GM23338 (cell line): ENCODE results near the gene ZPR1. TPM values are rescaled to one million over a fixed set of nuclear protein-coding genes. Genes with fewer than 3 reads are reported as not detected.

ENCODE experiments used
- ATAC-seq: fragments of 200-7000 bp; cut with Tn5 transposase; 3 replicates; pipeline ENCODE4 v1.9.1; 2020
- DNase-seq: peaks from one replicate; pipeline ENCODE4 v3.0.0-alpha.2; 2015; ENCODE audit warnings: low spot score
- H2AFZ ChIP-seq: fragments of 200-600 bp; sonication (generic); 2 replicates; pipeline ENCODE4 v1.8.0; 2016; ENCODE audit warnings: antibody characterized with exemption, mild to moderate bottlenecking, moderate library complexity
- H3F3A ChIP-seq: fragments of 200-600 bp; sonication (generic); replicated peaks from 2 replicates; pipeline ENCODE4 v1.8.0; 2017; ENCODE audit warnings: antibody characterized with exemption, mixed run types, low read depth
- H3K27ac ChIP-seq: fragments of 200-600 bp; sonication (generic); 2 replicates; pipeline ENCODE4 v1.6.1; 2016; ENCODE audit warnings: low read depth
- H3K27me3 ChIP-seq: fragments of 200-600 bp; sonication (generic); 2 replicates; pipeline ENCODE4 v1.8.0; 2016; ENCODE audit warnings: mild to moderate bottlenecking, mixed run types, moderate library complexity; ENCODE audit not compliant: insufficient read depth
- H3K36me3 ChIP-seq: fragments of 200-600 bp; sonication (generic); 2 replicates; pipeline ENCODE4 v1.8.0; 2016; ENCODE audit warnings: mild to moderate bottlenecking; ENCODE audit not compliant: insufficient read depth
- H3K4me1 ChIP-seq: fragments of 200-600 bp; sonication (generic); 2 replicates; pipeline ENCODE4 v1.8.0; 2016; ENCODE audit warnings: mild to moderate bottlenecking, moderate library complexity; ENCODE audit not compliant: insufficient read depth
- H3K4me2 ChIP-seq: fragments of 200-600 bp; sonication (generic); 2 replicates; pipeline ENCODE4 v1.7.1; 2017; ENCODE audit warnings: mixed run types
- H3K4me3 ChIP-seq: fragments of 200-600 bp; sonication (generic); 2 replicates; pipeline ENCODE4 v1.6.1; 2016; ENCODE audit warnings: mixed run types
- H3K79me2 ChIP-seq: fragments of 200-600 bp; sonication (generic); replicated peaks from 2 replicates; pipeline ENCODE4 v1.8.0; 2017; ENCODE audit warnings: mild to moderate bottlenecking; ENCODE audit not compliant: insufficient read depth
- H3K9me2 ChIP-seq: fragments of 200-600 bp; sonication (generic); 2 replicates; pipeline ENCODE4 v1.8.0; 2017; ENCODE audit not compliant: insufficient read depth
- H4K20me1 ChIP-seq: fragments of 200-600 bp; sonication (generic); replicated peaks from 2 replicates; pipeline ENCODE4 v1.8.0; 2017; ENCODE audit warnings: mild to moderate bottlenecking; ENCODE audit not compliant: insufficient read depth
- H3K27ac Mint-ChIP-seq: 2 replicates; pipeline ENCODE4 v1.8.0; 2020; ENCODE audit warnings: inconsistent platforms, mild to moderate bottlenecking, moderate library complexity, mixed read lengths
- H3K27me3 Mint-ChIP-seq: 3 replicates; pipeline ENCODE4 v1.8.0; 2022; ENCODE audit warnings: low read depth, mild to moderate bottlenecking, moderate library complexity, mixed read lengths, inconsistent platforms; ENCODE audit not compliant: insufficient read depth, poor library complexity
- H3K36me3 Mint-ChIP-seq: 3 replicates; pipeline ENCODE4 v1.8.0; 2021; ENCODE audit warnings: low read depth, mild to moderate bottlenecking, inconsistent platforms, moderate library complexity, mixed read lengths
- H3K4me1 Mint-ChIP-seq: 3 replicates; pipeline ENCODE4 v1.8.0; 2020; ENCODE audit warnings: mild to moderate bottlenecking, inconsistent platforms, mixed read lengths
- H3K4me3 Mint-ChIP-seq: 3 replicates; pipeline ENCODE4 v1.8.0; 2021; ENCODE audit warnings: moderate library complexity, mild to moderate bottlenecking, inconsistent platforms, mixed read lengths
- H3K9me3 Mint-ChIP-seq: 3 replicates; pipeline ENCODE4 v1.8.0; 2020; ENCODE audit warnings: moderate library complexity, mild to moderate bottlenecking, inconsistent platforms, mixed read lengths
- CREB1 ChIP-seq: fragments of 250-450 bp; sonication (Bioruptor Pico); IDR thresholded peaks from 2 replicates; pipeline ENCODE4 v1.5.0; 2020; ENCODE audit warnings: low read depth, mild to moderate bottlenecking, moderate library complexity
- CTCF ChIP-seq, 2 experiments: fragments of 200-600 bp in 1 of 2; sonication (generic) in 1 of 2; conservative IDR thresholded peaks; 2 replicates each; pipeline versions ENCODE4 v1.5.1 to v1.6.1; 2016 to 2017; ENCODE audit warnings: antibody characterized with exemption in 2 of 2, low read depth in 2 of 2, mild to moderate bottlenecking in 2 of 2, moderate library complexity in 1 of 2
- ETS1 ChIP-seq: IDR thresholded peaks from 2 replicates; pipeline ENCODE4 v1.6.1; 2016; ENCODE audit warnings: antibody characterized with exemption
- EZH2 ChIP-seq: fragments of 200-600 bp; sonication (generic); IDR thresholded peaks from one replicate; pipeline ENCODE4 v1.8.0; 2017; ENCODE audit warnings: antibody characterized with exemption, mild to moderate bottlenecking, low read depth; ENCODE audit not compliant: unreplicated experiment
- JUNB ChIP-seq: IDR thresholded peaks from one replicate; pipeline ENCODE4 v1.6.1; 2016; ENCODE audit warnings: antibody characterized with exemption; ENCODE audit not compliant: unreplicated experiment
- NANOG ChIP-seq: IDR thresholded peaks from 2 replicates; pipeline ENCODE4 v1.6.1; 2016; ENCODE audit warnings: antibody characterized with exemption, borderline replicate concordance
- POLR2AphosphoS5 ChIP-seq: IDR thresholded peaks from 2 replicates; pipeline ENCODE4 v1.6.1; 2016; ENCODE audit warnings: antibody characterized with exemption, low read depth
- REST ChIP-seq: IDR thresholded peaks from one replicate; pipeline ENCODE4 v1.6.1; 2018; ENCODE audit warnings: antibody characterized with exemption; ENCODE audit not compliant: unreplicated experiment
- STAT1 ChIP-seq: IDR thresholded peaks from one replicate; pipeline ENCODE4 v1.6.1; 2016; ENCODE audit warnings: antibody characterized with exemption; ENCODE audit not compliant: unreplicated experiment
- ZNF114 ChIP-seq: fragments of 250-450 bp; sonication (Bioruptor Pico); IDR thresholded peaks from 2 replicates; pipeline ENCODE4 v1.5.0; 2020; ENCODE audit warnings: mild to moderate bottlenecking, moderate library complexity
- polyA plus RNA-seq: library from polyadenylated mRNA; unstranded; fragments of >200 nt; fragmentation: Nextera tagmentation; extraction: Ambion mirVana; gene quantifications from 2 replicates; pipeline ENCODE4 v1.2.1, GENCODE V29; 2016
- total RNA-seq: library from RNA; depleted of rRNA; stranded (reverse); fragments of >200 nt; shearing (Covaris generic); gene quantifications from 2 replicates; pipeline ENCODE4 v1.2.3, GENCODE V29; 2014

Gene ZPR1
- total and polyA plus RNA-seq, 2 experiments from 2014 or later, result 55.4 to 96.7 TPM

- H3K4me1 Mint-ChIP-seq, result peaks cover 13% of the 10 kb centered on the region
- peaks cover 14% of the 10 kb centered on the region for H3K4me1 ChIP-seq
- no peak overlapping the region for H3K27ac Mint-ChIP-seq
- no peak overlapping the region for H3K4me2 ChIP-seq
- no peaks in the 10 kb centered on the region for H3K9me3 Mint-ChIP-seq
- no peaks in the 10 kb centered on the region for H3K27me3 ChIP-seq
- ATAC-seq (no peak), DNase-seq (no peak)
- no peak overlapping the region for H2AFZ ChIP-seq
- 0 out of 2 replicates have a peak, but pooled peaks cover 5% of the 10 kb centered on the region for H3F3A ChIP-seq
- H3K27me3 Mint-ChIP-seq, result peaks cover 4% of the 10 kb centered on the region
- H3K79me2 ChIP-seq, result peaks cover 8% of the 10 kb centered on the region
- peaks cover 8% of the 10 kb centered on the region; the same call in 1 of the 2 replicates for H4K20me1 ChIP-seq
- no peak overlapping the region for H3K4me3 ChIP-seq
- TF ChIP-seq ETS1 (no peak), POLR2AphosphoS5 (no peak), STAT1 (no peak), REST (no peak)
- no peaks in the 10 kb centered on the region for H3K9me2 ChIP-seq
- peaks cover 48% of the 10 kb centered on the region for H3K36me3 Mint-ChIP-seq
- peaks cover 34% of the 10 kb centered on the region for H3K36me3 ChIP-seq
- H3K27ac ChIP-seq, result no peak overlapping the region
- no peak overlapping the region for H3K4me3 Mint-ChIP-seq
These were observed 11.3 kb downstream of the ZPR1 start for GRCh38 chr11:116776522-116776984.

GRCh38 chr11:116775975-116776374 lies 11.8 kb downstream of the ZPR1 start:
- H3K4me3 Mint-ChIP-seq, result no peak overlapping the region
- peaks cover 4% of the 10 kb centered on the region for H3K27me3 Mint-ChIP-seq
- H3K79me2 ChIP-seq, result peaks cover 13% of the 10 kb centered on the region
- H3K4me1 ChIP-seq, result peaks cover 20% of the 10 kb centered on the region
- H3K4me2 ChIP-seq, result no peak overlapping the region
- H3K4me1 Mint-ChIP-seq, result peaks cover 18% of the 10 kb centered on the region
- 0 out of 2 replicates have a peak, but pooled peaks cover 5% of the 10 kb centered on the region for H3F3A ChIP-seq
- peaks cover 8% of the 10 kb centered on the region; the same call in 1 of the 2 replicates for H4K20me1 ChIP-seq
- H3K36me3 Mint-ChIP-seq, result peaks cover 44% of the 10 kb centered on the region
- no peaks in the 10 kb centered on the region for H3K27me3 ChIP-seq
- no peak for ATAC-seq
- H2AFZ ChIP-seq, result no peak overlapping the region
- no peaks in the 10 kb centered on the region for H3K9me3 Mint-ChIP-seq
- no peaks in the 10 kb centered on the region for H3K9me2 ChIP-seq
- no peak overlapping the region for H3K27ac ChIP-seq
- peak overlapping the region; percentile 5; the same call in 1 of the 2 replicates for H3K27ac Mint-ChIP-seq
- H3K4me3 ChIP-seq, result no peak overlapping the region
- no peak for DNase-seq
- H3K36me3 ChIP-seq, result peaks cover 29% of the 10 kb centered on the region
- TF ChIP-seq POLR2AphosphoS5 (no peak), STAT1 (no peak), CREB1 (CRISPR knock-in tag) (no peak), EZH2 (no peak), ETS1 (no peak), ZNF114 (CRISPR knock-in tag) (no peak), NANOG (no peak), CTCF (conservative IDR thresholded peaks at IDR 0.05; ENCODE audit: low read depth in 2 of 2) (no peak), REST (no peak), JUNB (no peak)
